ENCODE measurements around the gene CST5.

DNA sequence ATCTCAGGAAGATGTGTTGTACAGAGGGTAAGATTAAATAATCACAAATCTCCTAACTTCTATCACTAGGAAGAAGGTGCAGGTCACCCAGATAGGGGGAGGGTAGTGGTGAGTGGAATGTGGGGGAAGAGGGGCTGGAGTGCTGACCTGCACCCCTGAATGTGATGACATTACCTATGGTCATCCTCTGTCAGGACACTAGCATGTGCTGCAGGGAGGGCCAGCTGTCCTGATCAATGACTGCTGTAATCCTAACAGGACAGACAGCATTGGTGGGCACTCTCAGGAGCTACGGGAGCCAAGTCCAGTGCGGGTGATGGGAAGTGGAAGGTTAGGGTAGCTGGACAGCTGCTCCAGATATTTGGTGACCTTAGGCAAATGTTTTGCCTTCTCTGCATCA is 45.2 kb upstream of the CST5 start:
- TF ChIP-seq, protein P1, sequence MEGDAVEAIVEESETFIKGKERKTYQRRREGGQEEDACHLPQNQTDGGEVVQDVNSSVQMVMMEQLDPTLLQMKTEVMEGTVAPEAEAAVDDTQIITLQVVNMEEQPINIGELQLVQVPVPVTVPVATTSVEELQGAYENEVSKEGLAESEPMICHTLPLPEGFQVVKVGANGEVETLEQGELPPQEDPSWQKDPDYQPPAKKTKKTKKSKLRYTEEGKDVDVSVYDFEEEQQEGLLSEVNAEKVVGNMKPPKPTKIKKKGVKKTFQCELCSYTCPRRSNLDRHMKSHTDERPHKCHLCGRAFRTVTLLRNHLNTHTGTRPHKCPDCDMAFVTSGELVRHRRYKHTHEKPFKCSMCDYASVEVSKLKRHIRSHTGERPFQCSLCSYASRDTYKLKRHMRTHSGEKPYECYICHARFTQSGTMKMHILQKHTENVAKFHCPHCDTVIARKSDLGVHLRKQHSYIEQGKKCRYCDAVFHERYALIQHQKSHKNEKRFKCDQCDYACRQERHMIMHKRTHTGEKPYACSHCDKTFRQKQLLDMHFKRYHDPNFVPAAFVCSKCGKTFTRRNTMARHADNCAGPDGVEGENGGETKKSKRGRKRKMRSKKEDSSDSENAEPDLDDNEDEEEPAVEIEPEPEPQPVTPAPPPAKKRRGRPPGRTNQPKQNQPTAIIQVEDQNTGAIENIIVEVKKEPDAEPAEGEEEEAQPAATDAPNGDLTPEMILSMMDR (IDR thresholded peaks at IDR 0.05) = no peak
- TF ChIP-seq POLR2A (IDR thresholded peaks at IDR 0.05) = no peak

Data from body of pancreas (tissue), 4 donors.